Measurements from ENCODE around the gene EPS8. TPM values are rescaled to one million over a fixed set of nuclear protein-coding genes. Genes with fewer than 3 reads are reported as not detected.

EPS8 gene
- total and polyA plus RNA-seq, 2 experiments from 2014 or later = 43.1 to 83.2 TPM

DNA sequence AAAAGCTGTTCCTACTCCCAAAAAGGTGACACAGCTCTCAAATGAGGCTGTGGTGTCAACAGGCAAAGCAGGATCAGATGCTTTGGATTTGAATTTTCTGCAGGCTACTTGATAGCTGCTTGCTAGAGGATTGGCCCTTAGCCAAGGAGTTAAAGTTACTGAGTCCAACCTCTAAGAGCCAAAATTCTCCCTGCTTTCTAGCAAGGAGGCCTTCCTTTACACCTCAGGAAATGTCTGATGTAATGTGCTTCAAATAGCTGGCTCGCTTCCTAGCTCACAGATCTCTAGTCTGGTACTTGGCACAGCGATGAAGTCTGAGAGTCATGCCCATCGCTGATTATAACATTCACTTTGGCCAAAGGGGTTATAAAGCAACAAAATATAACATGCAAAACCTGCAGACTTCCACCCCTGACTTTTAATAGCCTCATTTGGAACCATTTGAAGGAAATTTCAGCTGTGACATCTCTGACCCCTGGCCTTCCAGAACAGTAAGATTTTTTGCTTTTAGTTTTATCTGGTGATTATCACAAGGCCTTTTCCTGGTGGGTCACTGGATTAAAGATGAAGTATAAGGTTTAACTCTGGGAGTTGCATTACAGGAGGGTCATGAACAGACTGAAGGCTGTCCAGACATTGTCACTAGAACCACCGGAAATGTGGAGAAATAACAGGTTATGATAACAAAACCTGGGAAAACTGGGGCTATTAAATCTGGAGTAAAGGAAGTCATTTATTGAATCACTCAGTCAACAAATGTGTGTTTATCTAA is 189.7 kb downstream of the EPS8 start:
- no peaks in the 10 kb centered on the region for H3K27me3 ChIP-seq
- H3K9me2 ChIP-seq (replicated peaks; ENCODE audit: insufficient read depth) = no peaks in the 10 kb centered on the region
- no peaks in the 10 kb centered on the region for H4K20me1 ChIP-seq (ENCODE audit: insufficient read depth, poor library complexity, severe bottlenecking)
- TF ChIP-seq EZH2 (IDR thresholded peaks at IDR 0.05; ENCODE audit: borderline replicate concordance) (no peak), EZH2phosphoT487 (IDR thresholded peaks at IDR 0.05; ENCODE audit: low read depth, severe bottlenecking, unreplicated experiment) (no peak), CTCF (IDR thresholded peaks at IDR 0.05; ENCODE audit: poor library complexity) (no peak)
- no peak overlapping the region for H3K4me2 ChIP-seq
- H3K4me3 ChIP-seq = no peak overlapping the region
- no peaks in the 10 kb centered on the region for H3K9me3 ChIP-seq (ENCODE audit: low read depth)
- no peaks in the 10 kb centered on the region for H3K36me3 ChIP-seq (replicated peaks; ENCODE audit: insufficient read depth, low read depth)
- peak; percentile 66 for DNase-seq (ENCODE audit: low spot score)
- H2AFZ ChIP-seq = no peak overlapping the region
- H3K27ac ChIP-seq = no peak overlapping the region
- whole genome bisulfite sequencing (ENCODE audit: low lambda C conversion rate, missing lambda C conversion rate) = 61% methylated on average over 4 of the region's 4 CpGs
- peaks cover 12% of the 10 kb centered on the region for H3K4me1 ChIP-seq (ENCODE audit: insufficient read depth)
- H3K79me2 ChIP-seq = no peaks in the 10 kb centered on the region

DNA sequence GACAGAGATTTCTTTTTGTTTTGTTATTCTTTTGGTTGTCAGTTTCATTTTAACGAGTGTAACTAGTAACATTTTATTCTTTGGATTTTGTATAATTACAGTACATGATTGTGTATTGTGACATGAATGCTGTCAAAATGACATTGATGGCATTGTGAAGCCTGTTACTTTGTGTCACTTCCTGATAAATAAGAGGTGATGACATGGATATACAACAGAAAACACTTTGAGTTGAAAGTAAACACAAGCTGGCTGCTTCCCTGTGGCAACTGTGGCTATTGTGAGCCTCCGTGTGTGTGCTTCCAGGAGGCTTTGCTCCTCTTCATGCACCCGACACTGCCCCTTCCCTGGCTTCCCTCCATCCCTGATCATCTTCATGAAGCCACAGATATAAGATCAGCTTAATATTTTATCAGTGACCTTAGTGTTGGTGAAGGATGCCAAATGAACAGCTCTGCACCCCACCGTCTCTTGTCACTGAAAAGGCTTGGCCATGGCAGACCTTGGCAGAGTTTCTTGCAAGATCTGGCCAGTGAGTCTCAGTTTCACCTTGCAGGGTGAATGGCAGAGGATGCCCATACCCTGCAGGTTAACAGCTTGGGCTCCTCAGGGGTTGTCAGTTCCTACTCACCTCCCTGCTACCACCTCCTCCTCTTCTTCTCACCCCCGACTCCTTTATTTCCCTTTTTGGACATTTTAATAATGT is 191.9 kb downstream of the EPS8 start:
- Histone ChIP-seq H3K9me2 (replicated peaks; ENCODE audit: insufficient read depth) (no peaks in the 10 kb centered on the region), H3K27me3 (no peaks in the 10 kb centered on the region), H3K27ac (no peak overlapping the region), H4K20me1 (ENCODE audit: insufficient read depth, poor library complexity, severe bottlenecking) (no peaks in the 10 kb centered on the region), H3K79me2 (no peaks in the 10 kb centered on the region), H3K4me1 (ENCODE audit: insufficient read depth) (peaks cover 3% of the 10 kb centered on the region), H3K36me3 (replicated peaks; ENCODE audit: insufficient read depth, low read depth) (no peaks in the 10 kb centered on the region), H3K4me2 (no peak overlapping the region), H3K4me3 (no peak overlapping the region), H3K9me3 (ENCODE audit: low read depth) (no peaks in the 10 kb centered on the region), H2AFZ (no peak overlapping the region)
- WGBS (ENCODE audit: low lambda C conversion rate, missing lambda C conversion rate) = 72% methylated on average over 5 of the region's 5 CpGs
- TF ChIP-seq EZH2phosphoT487 (IDR thresholded peaks at IDR 0.05; ENCODE audit: low read depth, severe bottlenecking, unreplicated experiment) (no peak), CTCF (IDR thresholded peaks at IDR 0.05; ENCODE audit: poor library complexity) (no peak), EZH2 (IDR thresholded peaks at IDR 0.05; ENCODE audit: borderline replicate concordance) (no peak)
- no peak for DNase-seq (ENCODE audit: low spot score)

DNA sequence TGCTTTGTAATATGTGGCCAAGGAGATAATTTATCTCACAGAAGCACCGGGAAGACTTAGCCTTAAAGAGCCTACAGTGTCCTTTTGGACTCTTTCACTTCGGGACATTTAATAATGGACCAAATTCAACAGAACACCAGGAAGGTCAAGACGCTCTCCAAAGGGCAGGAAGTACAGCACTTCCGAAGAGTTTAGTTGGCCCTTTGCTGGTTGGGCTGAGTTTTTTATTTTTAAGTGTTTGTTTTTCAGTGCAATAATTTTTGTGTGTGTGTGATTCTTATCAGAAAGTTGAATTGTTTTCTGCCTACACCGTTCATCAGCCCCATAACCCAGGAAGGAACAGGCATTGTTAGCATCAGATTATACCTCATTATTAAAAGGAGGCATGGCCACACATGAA is 193.0 kb downstream of the EPS8 start:
- no peak overlapping the region for H2AFZ ChIP-seq
- H3K36me3 ChIP-seq (replicated peaks; ENCODE audit: insufficient read depth, low read depth) = no peaks in the 10 kb centered on the region
- no peaks in the 10 kb centered on the region for H3K79me2 ChIP-seq
- 68% methylated on average over 5 of the region's 5 CpGs for WGBS (ENCODE audit: low lambda C conversion rate, missing lambda C conversion rate)
- no peak overlapping the region for H3K4me2 ChIP-seq
- DNase-seq (ENCODE audit: low spot score) = no peak
- no peak overlapping the region for H3K4me3 ChIP-seq
- H3K4me1 ChIP-seq (ENCODE audit: insufficient read depth) = peaks cover 3% of the 10 kb centered on the region
- no peaks in the 10 kb centered on the region for H3K9me3 ChIP-seq (ENCODE audit: low read depth)
- H4K20me1 ChIP-seq (ENCODE audit: insufficient read depth, poor library complexity, severe bottlenecking) = no peaks in the 10 kb centered on the region
- no peak overlapping the region for H3K27ac ChIP-seq
- H3K27me3 ChIP-seq = no peaks in the 10 kb centered on the region
- H3K9me2 ChIP-seq (replicated peaks; ENCODE audit: insufficient read depth) = no peaks in the 10 kb centered on the region
- TF ChIP-seq CTCF (IDR thresholded peaks at IDR 0.05; ENCODE audit: poor library complexity) (no peak), EZH2phosphoT487 (IDR thresholded peaks at IDR 0.05; ENCODE audit: low read depth, severe bottlenecking, unreplicated experiment) (no peak), EZH2 (IDR thresholded peaks at IDR 0.05; ENCODE audit: borderline replicate concordance) (no peak)
